B cell (primary cell): Measurements from ENCODE around the gene LILRA2. TPM values are rescaled to one million over a fixed set of nuclear protein-coding genes. Genes with fewer than 3 reads are reported as not detected.
"Not testable (repeated sequence)": the region's sequence is repeated elsewhere in the genome, so short reads cannot be mapped to it uniquely, and the experiment has no call there.

Source experiments
- ATAC-seq: fragments of 200-7000 bp; cut with Tn5 transposase; one replicate; pipeline ENCODE4 v1.10.0; 2021; ENCODE audit warnings: low read depth, mild to moderate bottlenecking, moderate number of reproducible peaks, moderate library complexity
- CTCF ChIA-PET: fragments of 350-600 bp; sonication (Branson Sonifier 250); formaldehyde crosslinking; loops from one replicate; lab custom pipeline; 2021; ENCODE audit warnings: antibody characterized with exemption, inconsistent platforms; lab: Charles Lee
- POLR2A ChIA-PET: fragments of 350-600 bp; sonication (Branson Sonifier 250); formaldehyde crosslinking; loops from one replicate; lab custom pipeline; 2021; ENCODE audit warnings: antibody characterized with exemption; lab: Charles Lee
- DNase-seq: peaks from one replicate; pipeline ENCODE4 v3.0.0; 2013
- H2AFZ ChIP-seq: 2 replicates; pipeline ENCODE4 v1.6.1; 2012; ENCODE audit warnings: mild to moderate bottlenecking, low read depth, low read length; ENCODE audit not compliant: insufficient read depth, poor library complexity, severe bottlenecking
- H3K27ac ChIP-seq, 2 donors: 1 replicate in 1 of 2; 2 replicates in 1 of 2; pipeline ENCODE4 v1.5.1; 2012 to 2013; ENCODE audit warnings: low read length in 2 of 2, mild to moderate bottlenecking in 2 of 2, moderate library complexity in 1 of 2
- H3K27me3 ChIP-seq, 4 experiments: fragments of 200-600 bp in 1 of 4; sonication (generic) in 1 of 4; replicated peaks in 1 of 4; 1 replicate in 2 of 4; 2 replicates in 2 of 4; pipeline versions ENCODE4 v1.6.1 to v1.7.0; 2013 to 2016; ENCODE audit warnings: low read length in 3 of 4, mild to moderate bottlenecking in 2 of 4, mixed read lengths in 1 of 4, moderate library complexity in 1 of 4; ENCODE audit not compliant: insufficient read depth in 4 of 4, control insufficient read depth in 3 of 4; ENCODE audit errors: control extremely low read depth in 1 of 4
- H3K36me3 ChIP-seq, 2 experiments: replicated peaks in 1 of 2; 1 replicate in 1 of 2; 2 replicates in 1 of 2; pipeline versions ENCODE4 v1.6.1 to v1.7.1; 2013; ENCODE audit warnings: low read length in 1 of 2; ENCODE audit not compliant: insufficient read depth in 2 of 2, control insufficient read depth in 1 of 2; ENCODE audit errors: control extremely low read depth in 1 of 2, extremely low read depth in 1 of 2
- H3K4me1 ChIP-seq, 2 donors: fragments of 200-600 bp in 1 of 2; sonication (generic) in 1 of 2; 1 replicate in 1 of 2; 2 replicates in 1 of 2; pipeline versions ENCODE4 v1.5.1 to v1.6.1; 2013 to 2017; ENCODE audit warnings: low read length in 2 of 2; ENCODE audit not compliant: control insufficient read depth in 2 of 2, insufficient read depth in 2 of 2
- H3K4me2 ChIP-seq: replicated peaks from 2 replicates; pipeline ENCODE3; 2012; ENCODE audit warnings: mild to moderate bottlenecking, low read depth, low read length; ENCODE audit not compliant: poor library complexity, severe bottlenecking
- H3K4me3 ChIP-seq, 5 experiments: fragments of 200-600 bp in 1 of 5; sonication (generic) in 1 of 5; 1 replicate in 3 of 5; 2 replicates in 2 of 5; pipeline versions ENCODE4 v1.5.1 to v1.7.0; 2011 to 2016; ENCODE audit warnings: low read length in 4 of 5, mild to moderate bottlenecking in 4 of 5, low read depth in 2 of 5, control low read depth in 1 of 5, moderate library complexity in 1 of 5; ENCODE audit not compliant: insufficient read depth in 1 of 5; ENCODE audit errors: control extremely low read depth in 1 of 5, extremely low read depth in 1 of 5
- H3K79me2 ChIP-seq: fragments of 200-600 bp; sonication (generic); one replicate; pipeline ENCODE4 v1.6.0; 2016; ENCODE audit warnings: low read length; ENCODE audit not compliant: control insufficient read depth, insufficient read depth
- H3K9ac ChIP-seq: fragments of 200-600 bp; sonication (generic); 2 replicates; pipeline ENCODE4 v1.6.1; 2017; ENCODE audit warnings: mild to moderate bottlenecking, low read length, moderate library complexity
- H3K9me3 ChIP-seq, 3 donors: one replicate each; pipeline versions ENCODE4 v1.6.1 to v1.7.1; 2013; ENCODE audit warnings: low read length in 2 of 3; ENCODE audit not compliant: control insufficient read depth in 2 of 3, insufficient read depth in 1 of 3; ENCODE audit errors: control extremely low read depth in 1 of 3
- H4K20me1 ChIP-seq: 2 replicates; pipeline ENCODE4 v1.6.0; 2012; ENCODE audit warnings: mild to moderate bottlenecking, low read length; ENCODE audit not compliant: insufficient read depth, control insufficient read depth, poor library complexity, severe bottlenecking
- H3K27ac Mint-ChIP-seq: one replicate; pipeline ENCODE4 v1.8.0; 2021; ENCODE audit warnings: mixed read lengths
- H3K27me3 Mint-ChIP-seq: one replicate; pipeline ENCODE4 v1.8.0; 2021; ENCODE audit warnings: mixed read lengths
- H3K4me1 Mint-ChIP-seq: one replicate; pipeline ENCODE4 v1.8.0; 2021; ENCODE audit warnings: mixed read lengths
- H3K4me3 Mint-ChIP-seq: one replicate; pipeline ENCODE4 v1.8.0; 2021; ENCODE audit warnings: mixed read lengths
- H3K9me3 Mint-ChIP-seq: one replicate; pipeline ENCODE4 v1.8.0; 2022; ENCODE audit warnings: mixed read lengths; ENCODE audit not compliant: insufficient read depth
- EZH2 ChIP-seq: IDR thresholded peaks from 2 replicates; pipeline ENCODE4 v1.6.1; 2012; ENCODE audit warnings: borderline replicate concordance, low read depth, mild to moderate bottlenecking, moderate library complexity, low read length; ENCODE audit not compliant: insufficient read depth, poor library complexity, severe bottlenecking
- WGBS: methylation state at CpG from one replicate; pipeline ENCODE4 v1.1.5; 2013; ENCODE audit warnings: missing lambda C conversion rate; ENCODE audit not compliant: insufficient coverage; 5-methylcytosine and 5-hydroxymethylcytosine counted together
- intact Hi-C: fragments of 100-400 bp; cut with micrococcal nuclease; formaldehyde crosslinking; loops from one replicate; pipeline ENCODE4 v1.10.0; 2022
- polyA plus RNA-seq: library from polyadenylated mRNA; depleted of rRNA; stranded (reverse); fragments of >200 nt; gene quantifications from 2 replicates; pipeline ENCODE4 v1.2.3, GENCODE V29; 2012
- total RNA-seq, 2 donors: library from RNA; stranded (reverse); fragments of 120-200 nt in 1 of 2; gene quantifications; 1 replicate in 1 of 2; 2 replicates in 1 of 2; pipeline versions ENCODE4 v1.2.3 to v1.2.4, GENCODE V29; 2013 to 2022
- TF ChIP-seq, protein P1 (sequence below): fragments of 200-600 bp; IDR thresholded peaks from one replicate; pipeline ENCODE4 v1.8.0; 2022; ENCODE audit warnings: antibody characterized with exemption, mild to moderate bottlenecking

The LILRA2 gene
- total and polyA plus RNA-seq, 2 donors (not counting 1 experiment from before 2014, with no cell fraction given): 0.25 to 2.8 TPM

DNA sequence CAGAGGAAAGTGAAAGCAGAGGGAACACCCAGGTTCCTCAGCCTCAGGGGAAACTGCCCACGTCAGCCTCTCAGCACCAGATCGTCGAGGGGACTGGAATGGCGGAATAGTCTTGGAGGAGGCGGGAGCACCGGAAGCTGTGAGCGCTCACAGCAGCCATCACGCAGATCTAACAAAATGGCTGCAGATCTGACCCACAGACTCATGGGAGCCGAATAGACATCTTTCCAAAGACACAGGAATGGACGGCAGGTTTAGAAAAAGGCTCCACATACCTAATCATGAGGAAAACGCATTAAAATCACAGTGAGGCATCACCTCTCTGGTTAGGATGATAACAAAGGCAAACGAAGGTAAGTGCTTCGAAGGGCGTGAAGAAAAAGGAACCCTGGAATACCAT lies 11.8 kb upstream of the LILRA2 start:
- ChIA-PET CTCF (no interaction called here), POLR2A (no interaction called here)
- Mint-ChIP-seq H3K4me1 (no peaks in the 10 kb centered on the region), H3K9me3 (no peaks in the 10 kb centered on the region), H3K27ac (no peak overlapping the region), H3K4me3 (no peak overlapping the region), H3K27me3 (peaks cover 19% of the 10 kb centered on the region)
- Histone ChIP-seq H2AFZ (no peak overlapping the region), H3K9me3 (no peaks in the 10 kb centered on the region), H3K4me2 (no peak overlapping the region), H3K36me3 (no peaks in the 10 kb centered on the region), H3K27ac (no peak overlapping the region), H3K9ac (no peak overlapping the region), H3K4me3 (no peak overlapping the region), H4K20me1 (no peaks in the 10 kb centered on the region), H3K27me3 (peaks cover 0 to 3% (median 1%) of the 10 kb centered on the region in 4 experiments), H3K79me2 (no peaks in the 10 kb centered on the region), H3K4me1 (no peaks in the 10 kb centered on the region)
- TF ChIP-seq EZH2: no peak
- TF ChIP-seq, protein P1, sequence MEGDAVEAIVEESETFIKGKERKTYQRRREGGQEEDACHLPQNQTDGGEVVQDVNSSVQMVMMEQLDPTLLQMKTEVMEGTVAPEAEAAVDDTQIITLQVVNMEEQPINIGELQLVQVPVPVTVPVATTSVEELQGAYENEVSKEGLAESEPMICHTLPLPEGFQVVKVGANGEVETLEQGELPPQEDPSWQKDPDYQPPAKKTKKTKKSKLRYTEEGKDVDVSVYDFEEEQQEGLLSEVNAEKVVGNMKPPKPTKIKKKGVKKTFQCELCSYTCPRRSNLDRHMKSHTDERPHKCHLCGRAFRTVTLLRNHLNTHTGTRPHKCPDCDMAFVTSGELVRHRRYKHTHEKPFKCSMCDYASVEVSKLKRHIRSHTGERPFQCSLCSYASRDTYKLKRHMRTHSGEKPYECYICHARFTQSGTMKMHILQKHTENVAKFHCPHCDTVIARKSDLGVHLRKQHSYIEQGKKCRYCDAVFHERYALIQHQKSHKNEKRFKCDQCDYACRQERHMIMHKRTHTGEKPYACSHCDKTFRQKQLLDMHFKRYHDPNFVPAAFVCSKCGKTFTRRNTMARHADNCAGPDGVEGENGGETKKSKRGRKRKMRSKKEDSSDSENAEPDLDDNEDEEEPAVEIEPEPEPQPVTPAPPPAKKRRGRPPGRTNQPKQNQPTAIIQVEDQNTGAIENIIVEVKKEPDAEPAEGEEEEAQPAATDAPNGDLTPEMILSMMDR: no peak
- intact Hi-C loops: loop anchor here (10.0 kb wide), 1 partner anchor 53 kb away; no protein-coding TSS in a partner anchor
- ATAC-seq: no peak
- no peak for DNase-seq
- WGBS: 74% methylated on average over 11 of the region's 14 CpGs

DNA sequence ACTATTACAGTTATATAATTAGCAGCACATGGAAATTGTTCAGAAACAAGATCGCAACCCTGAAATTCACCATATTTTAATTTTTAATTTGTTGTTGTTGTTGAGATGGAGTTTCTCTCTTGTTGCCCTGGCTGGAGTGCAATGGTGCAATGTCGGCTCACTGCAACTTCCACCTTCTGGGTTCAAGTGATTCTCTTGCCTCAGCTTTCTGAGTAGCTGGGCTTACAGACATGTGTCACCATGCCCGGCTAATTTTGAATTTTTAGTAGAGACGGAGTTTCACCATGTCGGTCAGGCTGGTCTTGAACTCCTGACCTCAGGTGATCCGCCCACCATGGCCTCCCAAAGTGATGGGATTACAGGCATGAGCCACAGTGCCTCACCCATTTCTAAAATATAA lies 10.4 kb upstream of the LILRA2 start:
- intact Hi-C loops: loop anchor here (10.0 kb wide), 1 partner anchor 52 kb away; no protein-coding TSS in a partner anchor
- H3K27me3 ChIP-seq, H3K27ac Mint-ChIP-seq, H3K36me3 ChIP-seq, H2AFZ ChIP-seq, DNase-seq, H3K4me3 ChIP-seq, H3K79me2 ChIP-seq, POLR2A ChIA-PET, ATAC-seq, H3K4me1 Mint-ChIP-seq, H3K4me2 ChIP-seq, H3K4me1 ChIP-seq, CTCF ChIA-PET, H3K9me3 ChIP-seq, H3K9me3 Mint-ChIP-seq, H4K20me1 ChIP-seq, H3K9ac ChIP-seq, H3K4me3 Mint-ChIP-seq, H3K27ac ChIP-seq: not testable (repeated sequence)
- peaks cover 16% of the 10 kb centered on the region for H3K27me3 Mint-ChIP-seq
- WGBS: 100% methylated on average over 1 of the region's 6 CpGs
